ENCODE results near the gene HNRNPM.

The HNRNPM gene

GRCh38 chr19:8460516-8461298 is 15.9 kb downstream of the HNRNPM start:
- DNase-seq (ENCODE audit: low read depth), result no peak

- no peak for DNase-seq (ENCODE audit: low read depth)
These were observed 16.6 kb downstream of the HNRNPM start for GRCh38 chr19:8461376-8461775.

DNA sequence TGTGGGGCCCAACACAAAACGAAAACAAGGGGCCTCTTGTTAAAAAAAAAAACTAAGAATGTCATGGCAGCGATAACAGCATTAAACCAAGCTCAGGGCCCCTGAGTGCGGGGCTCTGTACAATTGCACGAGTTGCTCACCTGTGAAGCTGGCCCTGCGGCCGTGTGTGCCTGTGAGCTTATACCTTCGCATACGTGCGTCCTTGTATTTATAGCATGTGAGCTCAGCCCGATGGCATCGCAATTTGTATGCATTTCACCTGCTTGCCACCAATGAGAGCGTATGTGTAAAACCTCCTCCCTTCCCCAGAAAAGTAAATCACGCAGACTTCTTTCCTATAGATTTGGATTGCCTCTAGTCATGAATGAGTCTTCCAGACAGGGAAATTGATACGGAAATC is 17.1 kb downstream of the HNRNPM start:
- no peak for DNase-seq (ENCODE audit: low read depth)

GRCh38 chr19:8462571-8462970 is 17.8 kb downstream of the HNRNPM start:
- DNase-seq (ENCODE audit: low read depth), result no peak

- no peak for DNase-seq (ENCODE audit: low read depth)
These were observed 18.6 kb downstream of the HNRNPM start for GRCh38 chr19:8463365-8463764.

- no peak for DNase-seq (ENCODE audit: low read depth)
These were observed 21.2 kb downstream of the HNRNPM start for GRCh38 chr19:8466018-8466417.

DNA sequence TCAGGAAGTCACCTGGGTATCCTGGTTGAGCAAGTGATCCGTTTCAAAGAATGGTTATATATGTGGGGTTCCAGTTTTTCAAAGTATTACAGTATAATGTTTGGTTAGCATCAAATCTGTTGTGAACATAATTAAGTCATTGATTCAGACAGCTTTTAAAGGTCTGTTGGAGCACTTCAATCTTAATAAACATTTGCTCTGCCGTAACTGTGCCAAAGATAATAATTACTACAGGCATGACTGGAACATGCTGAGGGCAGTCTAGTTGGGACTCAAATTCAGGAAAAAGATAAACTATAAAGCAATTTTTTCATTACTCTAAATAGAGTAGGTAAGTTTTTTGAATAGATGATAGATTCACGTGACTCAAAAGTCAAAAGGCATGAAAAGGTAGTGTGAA is 23.3 kb downstream of the HNRNPM start:
- DNase-seq (ENCODE audit: low read depth), result no peak

- no peak for DNase-seq (ENCODE audit: low read depth)
These were observed 24.1 kb downstream of the HNRNPM start for GRCh38 chr19:8468761-8469373.

DNA sequence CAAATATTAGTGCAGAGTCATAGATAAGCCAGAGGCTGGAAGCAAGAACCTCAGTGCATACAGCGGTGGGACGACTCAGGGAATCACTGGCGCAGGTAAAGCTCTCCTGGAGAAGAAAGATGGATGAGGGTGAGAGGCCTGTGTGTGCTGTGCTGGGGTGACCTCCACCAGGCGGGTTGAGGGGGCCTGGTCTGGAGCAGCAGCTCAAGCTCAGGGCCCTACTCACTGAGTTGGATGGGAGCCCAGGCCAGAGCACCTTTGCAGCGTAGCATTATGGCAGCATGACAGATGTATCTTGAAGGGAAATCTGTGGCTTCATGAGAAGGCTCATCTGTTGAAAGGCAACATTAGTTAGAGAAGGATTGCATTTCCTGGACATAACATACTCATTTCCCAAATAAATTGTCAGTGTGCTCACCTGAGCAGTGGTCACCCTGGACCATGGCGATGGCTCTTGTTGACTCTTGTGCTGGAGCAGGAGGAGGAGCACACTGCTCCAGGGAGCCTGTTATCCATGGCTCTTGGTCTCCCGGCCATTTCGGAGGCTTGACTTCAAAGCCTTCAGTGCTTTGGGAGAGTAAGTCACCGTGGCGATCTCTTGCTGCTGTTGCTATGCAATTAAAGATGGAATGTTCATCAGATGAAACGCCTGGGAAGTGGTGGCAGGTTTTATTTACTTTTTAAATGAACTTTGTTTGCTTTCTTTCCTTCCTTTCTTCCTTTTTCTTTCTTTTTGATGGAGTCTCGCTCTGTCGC is 25.0 kb downstream of the HNRNPM start:
- DNase-seq (ENCODE audit: low read depth), result no peak

- DNase-seq (ENCODE audit: low read depth), result no peak
These were observed 29.1 kb downstream of the HNRNPM start for GRCh38 chr19:8473648-8474476.

GRCh38 chr19:8475005-8475404 is 30.2 kb downstream of the HNRNPM start:
- DNase-seq (ENCODE audit: low read depth), result no peak

GRCh38 chr19:8476524-8476923 is 31.7 kb downstream of the HNRNPM start:
- DNase-seq (ENCODE audit: low read depth), result no peak

GRCh38 chr19:8477889-8478288 is 33.1 kb downstream of the HNRNPM start:
- no peak for DNase-seq (ENCODE audit: low read depth)

GRCh38 chr19:8478598-8478997 is 33.8 kb downstream of the HNRNPM start:
- DNase-seq (ENCODE audit: low read depth), result no peak

- no peak for DNase-seq (ENCODE audit: low read depth)
These were observed 36.4 kb downstream of the HNRNPM start for GRCh38 chr19:8481201-8481600.

GRCh38 chr19:8481616-8482015 is 36.8 kb downstream of the HNRNPM start:
- no peak for DNase-seq (ENCODE audit: low read depth)

DNA sequence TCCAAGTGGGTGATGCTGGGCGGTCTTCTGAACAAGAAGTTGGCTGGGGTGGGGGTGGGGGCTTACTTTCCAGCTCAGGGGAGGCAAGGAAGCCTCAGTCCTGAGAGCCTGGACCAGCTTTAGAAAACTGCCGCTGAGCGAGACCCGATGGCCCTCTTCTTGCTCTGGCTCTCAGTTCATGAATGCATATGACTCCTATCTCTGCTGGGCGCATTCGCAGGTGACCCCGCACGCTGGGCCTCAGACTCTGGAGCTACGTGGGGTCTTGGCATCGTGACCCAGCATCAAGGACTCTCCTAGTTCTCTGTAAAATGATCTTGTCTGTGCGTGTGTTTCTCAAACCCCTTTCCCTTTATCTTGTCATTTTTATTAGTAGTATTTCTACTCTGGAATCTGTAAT is 37.9 kb downstream of the HNRNPM start:
- DNase-seq (ENCODE audit: low read depth), result no peak

DNA sequence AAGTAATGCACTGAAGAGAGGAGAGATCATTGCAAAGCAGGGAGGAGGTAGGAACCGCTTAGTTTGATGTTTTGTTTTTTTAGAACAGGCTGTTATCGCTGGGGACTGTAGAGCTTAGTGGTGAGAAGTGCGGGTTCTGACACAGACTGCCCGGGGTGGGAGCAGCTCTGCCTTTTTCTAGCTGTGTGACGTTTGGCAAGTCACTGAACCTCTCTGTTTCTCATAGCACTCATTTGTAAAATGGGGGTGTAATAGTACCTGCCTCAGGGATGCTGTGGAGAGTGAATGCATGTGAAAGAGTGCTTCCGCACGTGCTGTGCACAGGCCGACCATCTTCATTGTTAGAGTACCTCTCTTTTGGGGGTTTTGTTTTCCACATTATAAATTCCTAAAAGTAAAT is 38.4 kb downstream of the HNRNPM start:
- DNase-seq (ENCODE audit: low read depth), result no peak

DNA sequence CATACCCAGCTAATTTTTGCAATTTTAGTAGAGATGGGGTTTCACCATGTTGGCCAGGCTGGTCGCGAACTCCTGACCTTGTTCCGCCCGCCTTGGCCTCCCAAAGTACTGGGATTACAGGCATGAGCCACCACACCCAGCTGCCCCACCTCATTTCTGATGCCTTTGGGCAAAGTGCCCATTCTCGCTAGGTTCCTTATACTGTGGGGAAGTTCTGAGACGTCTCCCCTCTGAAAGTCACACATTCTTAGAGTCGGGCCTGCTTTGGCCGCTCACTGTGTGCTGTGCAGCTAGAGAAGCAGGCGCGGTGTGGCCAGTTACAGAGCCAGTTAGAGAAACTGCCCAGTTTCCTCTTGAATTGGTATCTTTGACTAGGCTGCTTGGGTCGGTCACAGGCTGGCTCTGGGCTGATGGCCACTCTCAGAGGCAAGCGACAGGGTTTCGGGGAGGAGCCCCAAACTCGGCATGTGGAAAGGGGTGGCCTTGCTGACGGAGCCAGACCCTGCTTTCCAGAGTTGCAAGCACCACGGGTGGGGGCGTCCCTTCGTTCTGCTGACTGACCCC is 39.6 kb downstream of the HNRNPM start:
- no peak for DNase-seq (ENCODE audit: low read depth)

GRCh38 chr19:8485561-8486371 is 41.0 kb downstream of the HNRNPM start:
- DNase-seq (ENCODE audit: low read depth), result no peak

- no peak for DNase-seq (ENCODE audit: low read depth)
These were observed 41.9 kb downstream of the HNRNPM start for GRCh38 chr19:8486661-8487136.
